Skeletal muscle satellite cell (primary cell): Measurements from ENCODE around the gene HIGD1C.

ENCODE experiments used
- H3K27me3 ChIP-seq: 2 replicates; pipeline ENCODE4 v1.7.0; 2013; ENCODE audit warnings: low read length; ENCODE audit not compliant: control insufficient read depth, insufficient read depth
- H3K36me3 ChIP-seq: 2 replicates; pipeline ENCODE4 v1.7.0; 2013; ENCODE audit warnings: mild to moderate bottlenecking, control low read depth, low read length; ENCODE audit not compliant: insufficient read depth
- H3K4me1 ChIP-seq: 2 replicates; pipeline ENCODE4 v1.7.0; 2013; ENCODE audit warnings: low read length; ENCODE audit not compliant: control insufficient read depth, insufficient read depth
- H3K4me2 ChIP-seq: 2 replicates; pipeline ENCODE4 v1.7.0; 2013; ENCODE audit warnings: mild to moderate bottlenecking, low read length
- H3K4me3 ChIP-seq: 2 replicates; pipeline ENCODE4 v1.7.0; 2013; ENCODE audit warnings: low read length
- H3K9ac ChIP-seq: 2 replicates; pipeline ENCODE4 v1.7.0; 2013; ENCODE audit warnings: mild to moderate bottlenecking, low read depth, low read length, moderate library complexity
- H3K9me3 ChIP-seq: replicated peaks from 2 replicates; pipeline ENCODE4 v1.7.0; 2013; ENCODE audit warnings: mild to moderate bottlenecking, control low read depth, low read length

HIGD1C gene

GRCh38 chr12:50960130-50960529, 7.8 kb downstream of the HIGD1C start:
- Histone ChIP-seq H3K9me3 (no peaks in the 10 kb centered on the region), H3K9ac (no peak overlapping the region), H3K36me3 (no peaks in the 10 kb centered on the region), H3K4me1 (no peaks in the 10 kb centered on the region), H3K27me3 (no peaks in the 10 kb centered on the region), H3K4me3 (no peak overlapping the region), H3K4me2 (no peak overlapping the region)

- H3K36me3 ChIP-seq: no peaks in the 10 kb centered on the region
- no peaks in the 10 kb centered on the region for H3K9me3 ChIP-seq
- H3K4me3 ChIP-seq: no peak overlapping the region
- H3K4me1 ChIP-seq: no peaks in the 10 kb centered on the region
- H3K27me3 ChIP-seq: no peaks in the 10 kb centered on the region
- no peak overlapping the region for H3K9ac ChIP-seq
- no peak overlapping the region for H3K4me2 ChIP-seq
These were observed 9.4 kb downstream of the HIGD1C start for GRCh38 chr12:50961708-50962107.

GRCh38 chr12:50964432-50964831, 12.1 kb downstream of the HIGD1C start:
- no peak overlapping the region for H3K9ac ChIP-seq
- H3K4me2 ChIP-seq: no peak overlapping the region
- H3K4me3 ChIP-seq: no peak overlapping the region
- no peaks in the 10 kb centered on the region for H3K27me3 ChIP-seq
- no peaks in the 10 kb centered on the region for H3K4me1 ChIP-seq
- no peaks in the 10 kb centered on the region for H3K36me3 ChIP-seq
- no peaks in the 10 kb centered on the region for H3K9me3 ChIP-seq

- no peaks in the 10 kb centered on the region for H3K27me3 ChIP-seq
These were observed 19.6 kb downstream of the HIGD1C start for GRCh38 chr12:50971946-50972345.

DNA sequence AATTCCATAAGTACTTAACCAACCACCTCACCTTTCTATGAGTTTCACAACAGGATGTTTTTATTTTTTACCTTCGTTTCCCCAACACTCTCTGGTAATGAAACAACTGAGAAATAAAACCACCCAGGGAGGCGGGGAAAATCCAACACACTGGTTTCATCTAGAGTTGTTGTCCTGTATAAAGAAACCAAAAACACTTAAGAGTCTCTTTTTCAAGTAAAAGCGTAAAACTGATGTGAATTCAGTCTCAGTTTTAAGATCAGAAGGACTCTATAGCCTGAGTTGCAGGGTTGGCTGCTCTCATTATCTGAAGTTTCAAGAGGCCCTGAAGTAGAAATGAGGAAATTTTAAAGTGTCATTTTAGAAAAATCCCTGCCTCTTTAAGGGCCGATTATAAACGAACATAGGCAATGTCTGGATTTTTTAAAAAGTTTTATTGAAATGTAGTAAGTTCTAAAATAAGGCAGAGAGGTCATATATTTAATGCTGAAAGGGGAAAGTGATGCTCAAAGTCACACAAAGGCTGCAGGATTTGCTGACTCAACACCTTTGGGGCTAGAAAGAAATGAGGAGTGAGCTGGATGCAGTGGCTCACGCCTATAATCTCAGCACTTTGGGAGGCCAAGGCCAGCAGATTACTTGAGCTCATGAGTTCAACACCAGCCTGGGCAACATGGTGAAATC, 27.2 kb downstream of the HIGD1C start:
- no peaks in the 10 kb centered on the region for H3K27me3 ChIP-seq
- H3K9ac ChIP-seq: no peak overlapping the region
- peaks cover 3% of the 10 kb centered on the region for H3K4me1 ChIP-seq
- no peaks in the 10 kb centered on the region for H3K9me3 ChIP-seq
- H3K4me3 ChIP-seq: no peak overlapping the region
- no peaks in the 10 kb centered on the region for H3K36me3 ChIP-seq
- no peak overlapping the region for H3K4me2 ChIP-seq

More at GRCh38 chr12:50971946-50972345, 19.6 kb downstream of the HIGD1C start:
- no peak overlapping the region for H3K4me3 ChIP-seq
- no peaks in the 10 kb centered on the region for H3K4me1 ChIP-seq
- H3K9me3 ChIP-seq: no peaks in the 10 kb centered on the region
- no peaks in the 10 kb centered on the region for H3K36me3 ChIP-seq
- no peak overlapping the region for H3K4me2 ChIP-seq
- H3K9ac ChIP-seq: no peak overlapping the region

DNA sequence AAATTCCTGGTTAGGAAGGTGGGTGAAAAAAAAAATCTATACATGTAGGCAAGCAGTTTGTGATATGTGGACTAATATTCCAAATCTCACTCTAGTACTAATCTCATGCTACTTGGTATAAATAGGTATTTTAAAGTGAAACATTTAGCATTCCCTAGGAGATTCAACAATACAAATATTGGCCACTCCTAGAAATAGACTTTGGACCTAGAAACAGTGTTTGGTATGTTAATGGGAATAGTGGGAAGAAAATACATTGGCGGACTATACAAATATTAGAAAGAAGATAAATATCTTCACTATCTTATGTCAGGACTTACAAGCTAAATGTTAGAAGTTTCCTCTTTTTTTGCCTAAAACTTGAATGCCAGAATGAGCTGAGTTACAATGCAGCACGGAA, 28.2 kb downstream of the HIGD1C start:
- H3K27me3 ChIP-seq: no peaks in the 10 kb centered on the region
- H3K9ac ChIP-seq: no peak overlapping the region
- H3K4me2 ChIP-seq: no peak overlapping the region
- H3K4me1 ChIP-seq: peaks cover 13% of the 10 kb centered on the region
- no peaks in the 10 kb centered on the region for H3K36me3 ChIP-seq
- H3K9me3 ChIP-seq: no peaks in the 10 kb centered on the region
- no peak overlapping the region for H3K4me3 ChIP-seq

DNA sequence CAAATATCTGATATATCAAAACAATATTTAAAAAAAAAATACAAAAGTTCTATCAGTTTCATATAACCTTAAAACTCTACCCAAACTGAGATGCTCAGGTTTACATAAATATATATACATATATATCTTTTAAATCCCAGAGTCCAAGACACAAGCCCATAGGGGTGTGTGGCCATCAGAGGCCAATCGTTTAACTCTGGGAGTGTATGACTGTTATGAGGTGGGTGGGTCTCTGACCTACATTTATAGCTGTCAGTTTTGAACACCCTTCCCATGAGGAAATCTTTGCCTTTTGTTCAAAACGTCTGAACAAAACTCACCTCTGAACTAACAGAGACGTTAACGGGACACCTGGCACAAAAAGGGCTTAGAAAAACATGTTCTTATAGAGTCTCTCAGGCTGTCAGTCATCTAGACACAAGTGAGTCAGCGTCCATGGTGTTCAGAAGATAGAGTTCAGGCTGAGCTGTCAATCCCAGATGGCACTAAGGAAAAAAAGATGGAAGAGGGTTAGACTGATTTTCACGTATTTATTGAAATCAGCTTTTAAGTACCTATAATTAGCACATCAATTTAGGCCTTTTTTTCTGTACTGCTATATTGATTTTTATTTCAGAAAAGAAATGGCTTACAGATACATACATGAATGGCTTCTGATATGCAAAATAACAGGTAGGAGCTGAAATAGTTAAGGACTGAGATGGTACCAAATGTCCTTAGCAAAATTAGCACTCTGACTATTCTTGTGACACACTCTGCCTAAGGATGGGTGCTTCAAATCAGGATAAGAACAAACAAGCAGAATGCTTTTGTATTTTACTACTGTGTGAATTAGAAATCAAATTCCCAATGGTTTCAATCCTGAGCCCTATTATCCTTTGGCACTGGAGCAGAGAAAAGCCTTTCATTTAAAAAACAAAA, 29.2 kb downstream of the HIGD1C start:
- peaks cover 16% of the 10 kb centered on the region for H3K4me1 ChIP-seq
- H3K9me3 ChIP-seq: no peaks in the 10 kb centered on the region
- no peaks in the 10 kb centered on the region for H3K27me3 ChIP-seq
- H3K4me2 ChIP-seq: no peak overlapping the region
- no peak overlapping the region for H3K4me3 ChIP-seq
- H3K9ac ChIP-seq: no peak overlapping the region
- no peaks in the 10 kb centered on the region for H3K36me3 ChIP-seq

DNA sequence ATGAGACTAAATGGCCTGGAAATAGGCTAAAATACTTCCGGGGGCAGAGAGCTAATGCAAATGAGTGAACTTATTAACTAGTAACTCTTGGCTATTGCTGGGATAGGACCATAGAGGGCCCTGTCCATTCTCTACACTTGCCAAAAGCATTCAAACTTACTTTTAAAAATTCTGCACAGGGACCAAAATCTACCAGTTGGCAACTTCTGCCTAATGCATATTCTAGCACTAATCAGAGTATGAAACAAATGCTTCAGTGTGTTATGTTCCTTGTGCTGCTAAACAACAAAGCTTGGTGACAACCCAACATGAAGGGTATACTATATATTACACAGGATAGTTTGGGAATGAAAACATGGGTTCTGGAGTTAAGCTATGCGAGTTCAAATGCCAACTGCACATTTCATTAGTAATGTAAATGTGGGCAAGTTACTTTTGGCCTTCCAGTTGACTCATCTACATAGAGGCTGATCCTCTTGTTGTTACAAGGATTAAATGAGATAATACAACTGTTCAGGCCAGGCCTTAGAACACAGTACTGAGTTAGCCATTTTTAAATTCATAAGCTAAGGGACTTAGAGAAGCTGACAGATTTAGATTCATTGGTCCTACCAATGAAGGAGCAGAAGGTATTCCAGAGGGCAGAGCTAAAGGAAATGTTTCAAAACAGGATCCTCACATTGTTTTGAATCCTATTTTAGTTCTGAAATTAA, 32.4 kb downstream of the HIGD1C start:
- Histone ChIP-seq H3K36me3 (no peaks in the 10 kb centered on the region), H3K4me3 (no peak overlapping the region), H3K9ac (peak overlapping the region; percentile 21), H3K9me3 (no peaks in the 10 kb centered on the region), H3K4me2 (peak overlapping the region; percentile 36), H3K27me3 (no peaks in the 10 kb centered on the region), H3K4me1 (peaks cover 16% of the 10 kb centered on the region)

GRCh38 chr12:50985322-50985721, 33.0 kb downstream of the HIGD1C start:
- H3K4me3 ChIP-seq: no peak overlapping the region
- no peaks in the 10 kb centered on the region for H3K27me3 ChIP-seq
- peaks cover 16% of the 10 kb centered on the region for H3K4me1 ChIP-seq
- peak overlapping the region; percentile 36 for H3K4me2 ChIP-seq
- H3K36me3 ChIP-seq: peaks cover 3% of the 10 kb centered on the region
- H3K9ac ChIP-seq: peak overlapping the region; percentile 36
- H3K9me3 ChIP-seq: no peaks in the 10 kb centered on the region

DNA sequence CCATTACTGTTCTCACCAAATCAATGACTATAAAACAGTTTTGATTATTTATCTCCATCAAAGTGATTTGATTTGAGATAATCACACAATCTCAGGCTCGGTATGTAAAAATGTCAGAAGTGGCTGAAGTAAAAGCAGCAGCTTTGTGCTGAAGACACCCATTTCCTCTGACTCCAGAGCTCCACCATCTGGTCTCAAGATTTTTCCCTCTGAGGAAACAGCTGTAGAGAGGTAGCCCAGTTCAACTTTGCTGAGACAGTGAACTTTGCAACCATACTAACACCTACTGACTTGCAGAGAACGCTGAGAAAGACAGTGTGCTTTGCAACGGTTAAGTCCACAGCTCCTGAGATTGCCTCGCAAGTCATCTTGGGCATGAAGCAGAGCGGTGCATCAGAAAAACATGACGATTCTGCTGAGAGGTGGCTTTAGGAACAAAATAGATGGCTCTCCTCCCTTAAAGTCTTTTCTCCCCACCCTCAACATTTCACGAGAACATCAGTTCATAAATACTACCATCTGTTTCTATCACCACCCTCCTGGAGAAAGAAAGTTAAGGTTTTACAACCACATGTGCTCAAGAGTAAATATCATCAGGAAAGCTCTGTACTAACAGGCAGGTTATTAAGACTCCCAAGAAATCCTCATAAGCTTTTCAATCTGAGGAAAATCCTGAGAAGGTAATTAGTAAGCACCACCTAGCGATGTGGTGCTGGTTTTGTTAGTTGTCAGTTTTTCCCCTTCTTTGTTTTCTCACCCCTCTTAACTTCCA, 34.8 kb downstream of the HIGD1C start:
- Histone ChIP-seq H3K9me3 (no peaks in the 10 kb centered on the region), H3K4me3 (no peak overlapping the region), H3K4me2 (no peak overlapping the region), H3K27me3 (no peaks in the 10 kb centered on the region), H3K9ac (no peak overlapping the region), H3K4me1 (peaks cover 16% of the 10 kb centered on the region), H3K36me3 (peaks cover 21% of the 10 kb centered on the region)

GRCh38 chr12:50988051-50988450, 35.7 kb downstream of the HIGD1C start:
- Histone ChIP-seq H3K27me3 (no peaks in the 10 kb centered on the region), H3K36me3 (peaks cover 22% of the 10 kb centered on the region), H3K4me1 (peaks cover 16% of the 10 kb centered on the region), H3K9me3 (no peaks in the 10 kb centered on the region), H3K4me2 (no peak overlapping the region), H3K9ac (no peak overlapping the region), H3K4me3 (no peak overlapping the region)
